ENCODE measurements around the gene OSTN. TPM values are rescaled to one million over a fixed set of nuclear protein-coding genes. Genes with fewer than 3 reads are reported as not detected.
"Not testable (repeated sequence)": the region's sequence is repeated elsewhere in the genome, so short reads cannot be mapped to it uniquely, and the experiment has no call there.

Gene OSTN, protein sequence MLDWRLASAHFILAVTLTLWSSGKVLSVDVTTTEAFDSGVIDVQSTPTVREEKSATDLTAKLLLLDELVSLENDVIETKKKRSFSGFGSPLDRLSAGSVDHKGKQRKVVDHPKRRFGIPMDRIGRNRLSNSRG
- total RNA-seq, result not detected
- polyA plus RNA-seq, result not detected
- 0 to 0.09 (median 0) reads per million in 6 experiments for total RNA-seq

DNA sequence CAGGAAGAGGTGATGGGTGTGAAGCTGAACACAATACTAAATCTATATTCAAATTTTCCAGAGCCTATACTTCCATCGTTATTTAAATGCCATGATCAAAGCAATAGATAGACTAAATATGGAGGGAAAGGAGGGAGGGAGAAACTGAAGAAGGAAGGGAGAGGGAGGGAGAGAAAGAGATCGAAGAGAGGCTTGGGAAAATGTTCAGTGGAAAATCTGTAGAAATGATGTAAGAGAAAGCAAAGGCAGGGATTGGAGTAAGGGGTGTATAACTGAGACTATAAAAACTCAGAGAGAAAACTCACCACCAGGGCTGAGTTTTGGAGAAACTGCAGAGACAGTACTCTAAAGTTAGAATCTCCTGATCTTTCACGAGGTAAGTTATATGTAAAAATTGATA, at the start of gene OSTN:
TSS of gene OSTN (plus strand) at position 310 of the 400 bp plus-strand sequence. CDS start 13,292 bp downstream, outside the sequence.
- POLR2A ChIA-PET, result no interaction called here
- Mint-ChIP-seq H3K4me3 (no peak within 1 kb of the TSS), H3K4me1 (no peaks in the 10 kb centered on the region), H3K27ac (no peak within 1 kb of the TSS), H3K9me3 (peaks cover 0 to 10% (median 0%) of the 10 kb centered on the region in 9 donors), H3K27me3 (no peaks in the 10 kb centered on the region), H3K36me3 (no peaks in the 10 kb centered on the region)
- ATAC-seq (no peak), DNase-seq (no peak)

DNA sequence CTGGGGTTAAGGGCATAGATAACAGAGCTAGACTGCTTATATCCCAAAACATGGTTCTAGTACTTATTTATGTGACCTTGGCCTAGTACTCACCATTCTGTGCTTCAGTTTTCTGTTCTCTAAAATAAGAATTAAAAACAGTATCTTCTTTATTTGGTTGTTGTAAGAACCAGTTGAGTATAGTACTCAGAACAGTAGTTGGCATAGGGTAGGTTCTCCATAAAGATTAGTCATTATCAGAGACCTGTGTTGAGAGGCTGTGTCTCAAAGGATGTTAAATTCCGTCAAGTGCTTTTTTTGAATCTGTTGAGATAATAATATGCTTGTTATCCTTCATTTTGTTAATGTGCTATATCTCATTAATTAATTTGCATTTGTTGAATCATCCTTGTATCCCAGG, 47.4 kb upstream of the OSTN start:
- no peak for DNase-seq
- Mint-ChIP-seq H3K9me3 (peaks cover 11 to 42% (median 19%) of the 10 kb centered on the region in 9 donors), H3K27ac (no peak overlapping the region), H3K36me3 (peaks cover 0 to 15% (median 4%) of the 10 kb centered on the region in 3 donors), H3K27me3 (no peaks in the 10 kb centered on the region), H3K4me1 (no peaks in the 10 kb centered on the region), H3K4me3 (no peak overlapping the region)
- ATAC-seq, result no peak
- POLR2A ChIA-PET, result no interaction called here

DNA sequence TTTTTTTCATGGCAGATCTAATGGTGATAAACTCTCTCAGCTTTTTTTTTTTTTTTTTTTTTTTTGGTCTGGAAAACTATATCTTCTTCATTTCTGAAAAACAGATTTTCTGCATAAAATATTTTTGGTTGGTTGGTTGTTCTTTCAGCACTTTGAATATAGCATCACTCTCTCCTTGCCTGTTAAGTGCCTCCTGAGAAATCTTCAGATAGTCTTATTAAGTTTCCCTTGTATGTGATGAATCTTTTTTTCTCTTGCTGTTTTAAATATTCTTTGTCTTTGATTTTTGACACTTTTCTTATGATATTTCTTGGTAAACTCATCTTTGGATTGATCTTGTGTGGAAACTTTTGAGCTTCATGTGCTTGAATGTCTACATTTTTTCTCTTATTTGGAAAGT, 44.2 kb upstream of the OSTN start:
- peaks cover 9 to 42% (median 19%) of the 10 kb centered on the region in 9 donors for H3K9me3 Mint-ChIP-seq
- no peak overlapping the region for H3K4me3 Mint-ChIP-seq
- peaks cover 0 to 15% (median 4%) of the 10 kb centered on the region in 3 donors for H3K36me3 Mint-ChIP-seq
- POLR2A ChIA-PET, result no interaction called here
- no peak for DNase-seq
- no peak overlapping the region for H3K27ac Mint-ChIP-seq
- ATAC-seq, result no peak
- no peaks in the 10 kb centered on the region for H3K27me3 Mint-ChIP-seq
- H3K4me1 Mint-ChIP-seq, result no peaks in the 10 kb centered on the region

DNA sequence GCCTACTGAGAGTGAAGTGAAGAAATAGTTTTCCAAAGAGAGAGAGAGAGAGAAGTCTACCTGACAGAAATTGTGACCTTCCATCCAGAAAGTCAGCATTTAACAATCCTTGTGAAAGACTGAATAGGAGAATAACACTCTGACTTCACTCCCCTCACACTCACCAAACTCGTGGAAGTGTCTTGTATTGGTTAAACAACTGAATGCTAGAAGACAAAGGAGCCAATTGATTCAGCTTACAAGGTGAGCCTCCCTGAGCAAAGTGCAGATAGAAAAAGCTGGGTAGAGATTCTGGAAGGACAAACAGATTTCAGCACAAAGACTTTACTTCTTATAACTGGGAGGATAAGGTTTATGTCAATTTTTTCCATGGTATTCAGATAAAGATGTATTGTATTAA, 40.8 kb upstream of the OSTN start:
- DNase-seq, result no peak
- H3K4me1 Mint-ChIP-seq, result no peaks in the 10 kb centered on the region
- H3K27ac Mint-ChIP-seq, result no peak overlapping the region
- peaks cover 0 to 15% (median 4%) of the 10 kb centered on the region in 3 donors for H3K36me3 Mint-ChIP-seq
- H3K9me3 Mint-ChIP-seq, result peaks cover 10 to 39% (median 22%) of the 10 kb centered on the region in 9 donors
- no peak for ATAC-seq
- H3K27me3 Mint-ChIP-seq, result no peaks in the 10 kb centered on the region
- POLR2A ChIA-PET, result no interaction called here
- no peak overlapping the region for H3K4me3 Mint-ChIP-seq

DNA sequence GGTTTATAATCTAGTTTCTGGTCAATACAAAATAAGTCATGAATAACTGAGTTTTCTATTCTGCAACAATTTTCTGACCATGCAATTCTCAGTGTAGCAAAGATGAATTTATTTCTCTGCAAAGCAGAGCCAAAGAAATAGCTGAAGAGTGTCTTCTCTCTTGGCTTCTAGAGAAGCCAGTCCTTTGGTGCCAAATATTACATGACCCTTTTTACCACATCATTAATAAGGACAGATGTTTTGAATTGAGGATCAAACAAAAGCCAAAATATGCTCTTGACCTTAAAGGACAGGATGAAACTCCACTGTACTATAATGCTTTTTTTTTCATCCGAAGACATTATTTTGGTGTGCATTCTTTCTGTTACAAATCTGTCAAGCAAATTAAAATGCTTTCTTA, 40.2 kb upstream of the OSTN start:
- H3K27ac Mint-ChIP-seq, result no peak overlapping the region
- H3K4me3 Mint-ChIP-seq, result no peak overlapping the region
- H3K9me3 Mint-ChIP-seq, result peaks cover 6 to 35% (median 19%) of the 10 kb centered on the region in 9 donors

DNA sequence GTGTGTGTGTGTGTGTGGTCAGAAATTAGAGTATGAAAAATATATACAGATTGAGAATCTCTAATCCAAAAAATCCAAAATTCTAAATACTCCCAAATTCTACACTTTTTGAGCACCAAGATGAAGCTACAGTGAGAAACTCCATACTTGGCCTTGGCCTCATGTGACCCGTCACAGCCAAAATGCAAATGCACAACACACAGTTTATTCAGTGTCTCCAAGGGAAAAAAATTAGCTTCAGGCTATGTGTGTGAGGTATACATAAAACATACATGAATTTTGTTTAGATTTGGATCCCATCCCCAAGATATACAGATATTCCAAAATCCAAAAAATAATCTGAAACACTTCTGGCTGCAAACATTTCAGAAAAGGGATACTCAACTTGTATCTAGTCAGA, 33.2 kb upstream of the OSTN start:
- POLR2A ChIA-PET, result no interaction called here
- no peaks in the 10 kb centered on the region for H3K4me1 Mint-ChIP-seq
- H3K27ac Mint-ChIP-seq, result no peak overlapping the region
- H3K9me3 Mint-ChIP-seq, result peaks cover 0 to 17% (median 3%) of the 10 kb centered on the region in 9 donors
- no peak overlapping the region for H3K4me3 Mint-ChIP-seq
- no peaks in the 10 kb centered on the region for H3K27me3 Mint-ChIP-seq
- DNase-seq (no peak), ATAC-seq (no peak)
- H3K36me3 Mint-ChIP-seq, result no peaks in the 10 kb centered on the region

More for the DNA sequence above, 40.2 kb upstream of the OSTN start:
- no peaks in the 10 kb centered on the region for H3K4me1 Mint-ChIP-seq
- no peak for ATAC-seq
- no peaks in the 10 kb centered on the region for H3K27me3 Mint-ChIP-seq
- peaks cover 0 to 15% (median 4%) of the 10 kb centered on the region in 3 donors for H3K36me3 Mint-ChIP-seq
- no peak for DNase-seq
- POLR2A ChIA-PET, result no interaction called here

DNA sequence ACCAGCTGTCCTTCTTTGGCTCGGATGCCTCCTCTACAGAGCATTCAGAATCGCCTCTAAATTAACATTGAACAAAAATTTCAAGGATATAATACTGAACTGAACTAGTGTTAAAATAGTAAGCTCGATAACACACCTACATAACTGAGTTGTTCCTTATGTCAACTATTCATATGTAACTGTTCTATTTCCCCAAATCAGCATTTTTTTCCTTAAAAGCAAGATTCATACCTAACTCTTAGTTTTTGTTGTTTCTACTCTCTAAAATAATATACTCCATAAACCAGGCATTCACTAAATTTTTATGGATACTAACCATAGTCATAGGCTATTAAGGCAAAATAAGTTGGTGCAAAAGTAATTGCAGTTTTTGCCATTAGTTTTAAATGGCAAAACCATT, 32.7 kb upstream of the OSTN start:
- Mint-ChIP-seq H3K36me3 (no peaks in the 10 kb centered on the region), H3K27me3 (no peaks in the 10 kb centered on the region), H3K4me3 (no peak overlapping the region), H3K9me3 (peaks cover 0 to 17% (median 3%) of the 10 kb centered on the region in 9 donors), H3K4me1 (no peaks in the 10 kb centered on the region), H3K27ac (no peak overlapping the region)
- no peak for ATAC-seq
- POLR2A ChIA-PET, result no interaction called here
- DNase-seq, result no peak

DNA sequence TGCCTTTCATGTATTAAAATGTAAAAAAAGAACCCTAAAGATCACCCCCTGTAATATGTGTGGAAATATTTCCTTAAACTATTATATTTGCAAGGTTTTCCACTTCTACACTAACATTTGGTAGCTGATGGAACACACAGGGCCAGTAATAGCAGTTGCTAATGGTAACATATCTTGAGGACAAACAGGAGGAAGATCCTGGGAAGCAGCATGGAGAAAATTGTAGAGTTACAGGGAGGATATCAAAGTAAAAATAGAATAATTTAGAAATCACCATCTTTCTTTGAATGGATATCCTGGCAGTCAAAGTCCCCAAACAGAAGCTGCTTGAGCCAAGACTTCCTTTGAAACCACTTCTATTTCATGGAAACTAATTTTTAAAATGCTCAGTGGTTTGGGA, 29.5 kb upstream of the OSTN start:
- H3K27me3 Mint-ChIP-seq, result no peaks in the 10 kb centered on the region
- no peak overlapping the region for H3K27ac Mint-ChIP-seq
- ATAC-seq, result no peak
- peaks cover 0 to 5% (median 0%) of the 10 kb centered on the region in 9 donors for H3K9me3 Mint-ChIP-seq
- no peak overlapping the region for H3K4me3 Mint-ChIP-seq
- H3K36me3 Mint-ChIP-seq, result no peaks in the 10 kb centered on the region
- POLR2A ChIA-PET, result no interaction called here
- no peak for DNase-seq
- H3K4me1 Mint-ChIP-seq, result no peaks in the 10 kb centered on the region

DNA sequence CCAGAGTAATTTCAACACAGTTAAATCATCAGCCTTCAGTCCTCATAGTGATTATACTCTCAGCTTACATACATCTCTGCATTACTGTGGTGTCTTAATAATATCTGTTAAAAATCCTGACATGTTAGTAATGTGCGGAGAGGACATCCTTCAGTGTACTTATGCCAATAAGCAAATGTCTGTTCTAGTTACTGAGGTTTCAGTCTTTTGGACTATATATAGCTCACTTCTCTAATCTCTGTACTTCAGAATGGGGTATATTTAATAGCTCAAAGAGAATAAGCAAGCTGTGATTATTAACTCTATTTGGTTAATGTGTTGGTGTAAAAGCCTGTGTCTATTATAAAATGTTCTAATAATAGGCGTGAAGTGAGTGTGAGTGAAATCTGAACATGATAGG, 28.9 kb upstream of the OSTN start:
- no peak for ATAC-seq
- POLR2A ChIA-PET, result no interaction called here
- Mint-ChIP-seq H3K27me3 (no peaks in the 10 kb centered on the region), H3K27ac (no peak overlapping the region), H3K9me3 (peaks cover 0 to 5% (median 0%) of the 10 kb centered on the region in 9 donors), H3K4me3 (no peak overlapping the region), H3K36me3 (no peaks in the 10 kb centered on the region), H3K4me1 (no peaks in the 10 kb centered on the region)
- DNase-seq, result no peak

DNA sequence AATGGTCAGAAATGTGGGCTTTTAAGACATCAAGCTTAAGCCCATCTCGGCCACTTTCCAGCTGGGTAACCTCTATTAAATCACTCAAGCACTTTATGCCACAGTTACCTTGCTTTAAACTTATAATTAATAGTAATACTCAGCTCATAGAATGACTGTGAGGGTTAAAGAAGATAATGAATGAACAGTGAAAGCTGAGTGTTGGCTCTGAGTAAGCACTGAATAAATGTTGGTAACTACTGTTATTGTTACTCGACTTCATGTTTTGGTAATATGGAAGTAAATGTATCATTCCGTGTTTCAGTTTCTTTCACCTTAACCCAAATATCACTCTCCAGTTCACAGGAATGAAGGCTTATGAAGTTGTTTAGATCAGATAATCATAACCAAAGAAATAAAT, 23.9 kb upstream of the OSTN start:
- Mint-ChIP-seq H3K27ac (no peak overlapping the region), H3K9me3 (peaks cover 0 to 13% (median 6%) of the 10 kb centered on the region in 9 donors), H3K36me3 (no peaks in the 10 kb centered on the region), H3K27me3 (no peaks in the 10 kb centered on the region), H3K4me1 (no peaks in the 10 kb centered on the region), H3K4me3 (no peak overlapping the region)
- DNase-seq, result no peak
- no peak for ATAC-seq
- POLR2A ChIA-PET, result no interaction called here

DNA sequence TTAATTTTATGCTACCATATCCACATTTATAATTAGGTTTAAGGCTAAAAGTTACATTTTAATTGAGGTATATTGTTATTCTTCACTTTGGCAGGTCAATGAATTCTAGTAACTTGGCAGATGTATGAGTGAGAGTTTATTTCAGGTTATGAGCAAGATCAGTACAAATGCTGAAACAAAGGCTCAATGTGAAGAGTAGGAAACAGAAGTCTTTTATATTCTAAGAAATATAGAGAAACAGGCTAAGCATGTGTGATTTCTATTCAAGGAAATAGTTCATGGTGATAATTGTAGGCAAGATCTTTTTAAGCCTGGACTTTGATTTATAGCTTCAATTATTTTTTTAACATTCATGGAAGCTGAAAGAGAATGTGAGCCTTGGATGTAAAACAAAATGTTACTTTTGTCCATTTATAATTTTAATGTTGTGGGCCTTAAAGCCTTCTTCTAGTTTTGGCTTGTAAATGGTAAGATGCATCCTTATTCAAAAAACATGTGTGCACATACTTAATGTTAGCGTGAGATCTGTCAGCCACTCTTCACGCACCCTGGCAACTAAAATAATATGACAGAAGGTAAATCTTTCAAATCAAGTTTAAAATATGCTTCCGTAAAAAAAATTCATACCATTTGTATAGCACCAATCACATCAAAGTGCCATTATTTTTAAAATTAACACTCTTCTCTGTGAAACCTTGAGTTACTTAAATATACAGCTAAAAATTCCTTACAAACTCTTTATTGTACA, 22.8 kb upstream of the OSTN start:
- Mint-ChIP-seq H3K27ac (no peak overlapping the region), H3K27me3 (no peaks in the 10 kb centered on the region), H3K36me3 (no peaks in the 10 kb centered on the region), H3K4me1 (no peaks in the 10 kb centered on the region), H3K4me3 (no peak overlapping the region), H3K9me3 (peaks cover 0 to 16% (median 6%) of the 10 kb centered on the region in 9 donors)
- POLR2A ChIA-PET, result no interaction called here
- no peak for DNase-seq
- ATAC-seq, result no peak

DNA sequence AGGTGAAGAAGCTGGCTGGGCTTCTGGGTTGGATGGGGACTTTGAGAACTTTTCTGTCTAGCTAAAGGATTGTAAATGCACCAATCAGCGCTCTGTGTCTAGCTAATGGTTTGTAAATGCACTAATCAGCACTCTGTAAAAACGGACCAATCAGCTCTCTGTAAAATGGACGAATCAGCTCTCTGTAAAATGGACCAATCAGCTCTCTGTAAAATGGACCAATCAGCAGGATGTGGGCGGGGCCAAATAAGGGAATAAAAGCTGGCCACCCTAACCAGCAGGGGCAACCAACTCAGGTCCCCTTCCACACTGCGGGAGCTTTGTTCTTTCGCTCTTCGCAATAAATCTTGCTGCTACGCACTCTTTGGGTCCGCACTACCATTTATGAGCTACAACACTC, 13.7 kb upstream of the OSTN start:
- H3K36me3 Mint-ChIP-seq, ATAC-seq, DNase-seq, H3K4me1 Mint-ChIP-seq, H3K4me3 Mint-ChIP-seq, POLR2A ChIA-PET, H3K27ac Mint-ChIP-seq, H3K27me3 Mint-ChIP-seq, H3K9me3 Mint-ChIP-seq: not testable (repeated sequence)

DNA sequence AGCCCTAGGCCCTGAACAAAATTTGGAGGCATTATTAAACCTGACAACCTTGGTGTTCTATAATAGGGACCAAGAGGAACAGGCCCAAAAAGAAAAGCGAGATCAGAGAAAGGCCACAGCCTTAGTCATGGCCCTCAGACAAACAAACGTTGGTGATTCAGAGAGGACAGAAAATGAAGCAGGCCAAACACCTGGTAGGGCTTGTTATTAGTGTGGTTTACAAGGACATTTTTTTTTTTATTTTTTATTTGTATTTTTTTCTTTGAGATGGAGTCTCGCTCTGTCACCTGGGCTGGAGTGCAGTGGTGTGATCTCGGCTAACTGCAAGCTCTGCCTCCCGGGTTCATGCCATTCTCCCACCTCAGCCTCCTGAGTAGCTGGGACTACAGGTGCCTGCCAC, 10.8 kb upstream of the OSTN start:
- ATAC-seq, POLR2A ChIA-PET, H3K4me3 Mint-ChIP-seq, H3K27me3 Mint-ChIP-seq, H3K27ac Mint-ChIP-seq, H3K36me3 Mint-ChIP-seq, H3K4me1 Mint-ChIP-seq, DNase-seq: not testable (repeated sequence)
- H3K9me3 Mint-ChIP-seq, result peaks cover 0 to 17% (median 5%) of the 10 kb centered on the region in 9 donors

DNA sequence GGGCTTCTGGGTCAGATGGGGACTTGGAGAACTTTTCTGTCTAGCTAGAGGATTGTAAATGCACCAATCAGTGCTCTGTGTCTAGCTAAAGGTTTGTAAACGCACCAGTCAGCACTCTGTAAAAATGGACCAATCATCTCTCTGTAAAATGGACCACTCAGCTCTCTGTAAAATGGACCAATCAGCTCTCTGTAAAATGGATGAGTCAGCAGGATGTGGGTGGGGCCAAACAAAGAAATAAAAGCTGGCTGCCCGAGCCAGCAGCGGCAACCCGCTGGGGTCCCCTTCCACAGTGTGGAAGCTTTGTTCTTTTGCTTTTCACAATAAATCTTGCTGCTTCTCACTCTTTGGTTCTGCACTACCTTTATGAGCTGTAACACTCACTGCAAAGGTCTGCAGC, 6.8 kb upstream of the OSTN start:
- H3K9me3 Mint-ChIP-seq, result peaks cover 0 to 21% (median 4%) of the 10 kb centered on the region in 9 donors
- H3K36me3 Mint-ChIP-seq, ATAC-seq, H3K27ac Mint-ChIP-seq, DNase-seq, H3K4me3 Mint-ChIP-seq, H3K4me1 Mint-ChIP-seq, H3K27me3 Mint-ChIP-seq, POLR2A ChIA-PET: not testable (repeated sequence)

Measured in naive thymus-derived CD8-positive, alpha-beta T cell (primary cell).